HG03103 (cell line): ENCODE measurements around the gene CHURC1.

ENCODE experiments used
- ATAC-seq: cut with Tn5 transposase; IDR thresholded peaks from one replicate; pipeline ENCODE4 v1.9.1; 2021; ENCODE audit warnings: low read depth; ENCODE audit not compliant: unreplicated experiment

The CHURC1 gene

GRCh38 chr14:64937821-64938193, 23.6 kb downstream of the CHURC1 start:
- no peak for ATAC-seq

- no peak for ATAC-seq
These were observed 24.9 kb downstream of the CHURC1 start for GRCh38 chr14:64938972-64939816.

DNA sequence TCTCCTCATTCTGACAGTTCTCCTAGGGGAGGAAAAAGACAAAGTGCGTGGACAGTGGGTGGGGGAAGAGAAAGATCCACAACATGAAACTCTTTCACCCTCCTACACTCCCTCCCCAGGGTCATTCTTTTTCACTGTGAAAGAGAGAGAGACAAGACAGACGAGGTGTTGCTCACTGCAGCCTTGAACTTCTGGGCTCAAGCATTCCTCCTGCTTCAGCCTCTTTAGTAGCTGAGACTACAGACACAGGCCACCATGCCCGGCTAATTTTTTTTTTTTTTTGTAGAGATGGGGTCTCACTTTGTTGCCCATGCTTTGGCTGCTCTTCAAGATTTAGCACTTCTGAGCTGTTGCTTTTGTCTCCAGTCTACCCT, 25.5 kb downstream of the CHURC1 start:
- ATAC-seq, result no peak

DNA sequence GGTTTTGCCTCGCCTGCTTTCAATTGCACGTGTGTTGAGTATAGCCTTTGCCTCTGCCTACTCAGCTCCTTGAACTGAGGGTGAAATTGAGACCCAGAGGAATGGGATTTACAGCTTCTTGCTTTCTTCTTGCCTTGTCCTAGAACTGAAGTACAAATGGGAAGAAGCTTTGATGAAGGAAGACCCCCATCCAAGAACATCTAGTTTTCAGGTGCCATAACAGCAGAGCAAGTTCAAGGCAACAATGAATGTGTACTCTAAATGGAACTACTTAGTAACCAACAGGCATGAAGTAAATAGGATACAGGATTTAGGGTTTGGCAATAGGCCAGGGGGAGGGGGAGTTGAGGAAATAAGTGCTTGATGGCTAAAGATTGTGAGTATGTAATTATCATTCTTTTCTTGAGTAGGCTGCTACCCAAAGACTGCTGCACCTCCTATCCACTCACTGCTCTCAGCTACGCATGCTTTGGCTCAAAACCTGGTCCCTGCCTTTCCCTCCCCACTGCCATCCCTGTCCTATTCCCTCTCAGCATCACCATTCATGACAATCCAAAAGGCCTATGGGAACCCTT, 26.2 kb downstream of the CHURC1 start:
- no peak for ATAC-seq

- no peak for ATAC-seq
These were observed 28.4 kb downstream of the CHURC1 start, which contains the start of gene GPX2 for GRCh38 chr14:64942531-64943111. Gene GPX2 (minus strand): TSS chr14:64942745. CDS start chr14:64942726, 19 bp downstream.

GRCh38 chr14:64943556-64943955, 29.3 kb downstream of the CHURC1 start:
- no peak for ATAC-seq

DNA sequence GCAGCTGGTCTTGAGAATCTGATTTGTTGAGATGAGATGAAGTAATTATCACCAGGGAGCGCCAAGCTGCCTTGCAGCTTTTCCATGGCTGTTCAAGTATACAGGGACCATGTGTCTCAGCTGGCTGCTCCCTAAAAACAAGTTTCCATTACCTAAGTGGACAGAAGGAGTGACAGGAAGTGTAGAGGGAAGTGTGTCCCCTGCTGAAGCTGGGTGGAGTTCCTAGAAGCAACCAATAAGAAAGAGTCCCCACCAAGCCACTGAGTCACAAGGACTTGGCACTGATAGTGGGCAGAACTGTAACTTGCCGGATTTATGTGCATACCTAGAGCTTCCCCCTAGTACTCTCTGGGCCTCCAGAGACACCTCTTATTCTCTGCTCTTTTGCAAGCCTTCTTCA, 29.8 kb downstream of the CHURC1 start:
- ATAC-seq, result no peak

DNA sequence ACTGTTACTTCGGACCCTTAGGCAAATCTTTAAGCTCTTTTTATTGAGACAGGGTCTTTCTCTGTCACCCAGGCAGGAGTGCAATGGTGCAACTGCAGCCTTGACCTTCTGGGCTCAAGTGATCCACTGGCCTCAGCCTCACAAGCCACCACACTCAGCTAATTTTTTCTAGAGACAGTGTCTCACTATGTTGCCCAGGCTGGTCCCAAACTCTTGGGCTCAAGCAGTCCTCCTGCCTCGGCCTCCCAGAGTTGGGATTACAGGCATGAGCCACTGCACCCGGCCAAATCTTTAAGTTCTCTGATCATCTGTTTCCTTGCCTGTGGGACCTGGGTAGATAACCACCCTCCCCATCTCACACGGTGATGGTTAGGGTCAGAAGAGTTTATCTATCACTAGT, 30.6 kb downstream of the CHURC1 start:
- ATAC-seq, result no peak

- no peak for ATAC-seq
These were observed 31.4 kb downstream of the CHURC1 start for GRCh38 chr14:64945431-64946178.

- ATAC-seq, result no peak
These were observed 32.2 kb downstream of the CHURC1 start for GRCh38 chr14:64946310-64947045.

GRCh38 chr14:64947710-64948611, 33.7 kb downstream of the CHURC1 start:
- ATAC-seq, result no peak

DNA sequence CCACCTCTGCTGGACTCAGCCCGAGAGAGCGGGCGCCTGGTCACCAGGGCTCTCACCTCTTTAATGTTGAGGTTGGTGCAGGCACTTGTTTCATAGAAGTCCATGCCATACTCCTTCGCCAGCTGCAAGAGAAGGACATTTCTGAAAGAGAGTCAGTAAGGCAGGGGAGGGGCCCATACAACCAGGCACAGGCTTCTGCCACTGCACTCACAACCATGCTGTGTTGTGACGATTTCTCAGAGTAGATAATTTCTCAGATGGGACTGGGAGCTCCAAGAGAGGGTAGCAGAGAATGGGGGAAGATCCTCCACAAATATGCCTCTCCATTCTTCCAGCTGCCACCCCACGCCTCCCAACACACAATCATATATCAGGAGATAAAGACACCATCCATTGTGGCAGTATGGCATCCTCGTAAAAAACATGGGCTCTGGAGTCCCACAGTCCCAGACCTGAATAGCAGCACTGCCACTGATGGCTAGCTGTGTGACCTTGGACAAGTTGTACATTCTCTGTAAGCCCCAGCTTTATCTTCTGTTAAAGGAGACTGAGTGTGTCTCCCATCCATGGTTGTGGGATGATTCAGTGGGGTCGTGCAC, 34.5 kb downstream of the CHURC1 start:
- ATAC-seq, result no peak

DNA sequence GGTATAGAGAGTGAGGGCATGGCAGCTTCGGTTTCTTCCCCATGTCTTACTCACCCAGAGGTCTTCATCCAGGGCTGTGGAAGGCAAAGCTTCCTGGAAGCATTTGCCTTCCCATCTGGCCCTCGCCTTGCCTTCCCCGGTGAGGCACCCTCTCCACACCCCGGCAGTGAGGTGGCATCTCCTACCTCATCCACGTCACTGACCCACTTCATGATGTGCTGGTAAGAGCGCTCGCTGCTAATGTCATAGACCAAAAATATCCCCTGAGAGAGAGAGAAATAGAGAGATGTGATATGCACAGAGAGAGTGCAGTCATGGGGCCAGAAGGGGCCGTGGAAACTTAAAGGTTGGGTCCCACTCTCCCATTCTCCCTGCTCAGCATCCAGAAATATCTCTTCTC, 36.6 kb downstream of the CHURC1 start:
- no peak for ATAC-seq

GRCh38 chr14:64951291-64951690, 37.0 kb downstream of the CHURC1 start:
- ATAC-seq, result no peak

GRCh38 chr14:64951724-64952123, 37.5 kb downstream of the CHURC1 start:
- ATAC-seq, result no peak

- peak; percentile 69 for ATAC-seq
These were observed 38.5 kb downstream of the CHURC1 start for GRCh38 chr14:64952598-64953309.

GRCh38 chr14:64953310-64953654, 39.0 kb downstream of the CHURC1 start:
- no peak for ATAC-seq

DNA sequence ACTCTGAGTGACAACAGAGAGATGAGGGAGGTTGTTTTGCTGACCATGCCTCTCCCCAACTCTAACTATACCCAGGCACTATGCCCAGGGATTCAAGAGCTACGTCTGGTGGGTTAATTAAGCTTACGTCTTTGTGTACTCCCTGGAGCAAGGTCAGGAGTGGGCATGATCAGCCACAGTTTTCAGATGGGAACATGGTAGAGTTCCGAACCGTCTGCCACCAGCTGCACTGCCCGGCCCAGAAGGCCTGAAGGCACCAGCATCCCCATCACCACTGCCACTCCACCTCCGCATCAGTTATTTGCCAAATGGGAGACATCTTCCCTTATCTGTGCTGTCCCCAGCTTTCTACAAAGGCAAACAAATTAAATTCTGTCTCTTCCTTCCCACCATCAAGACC, 39.4 kb downstream of the CHURC1 start:
- no peak for ATAC-seq
